Left lung (tissue), 10 donors: Measurements from ENCODE around the gene TOPAZ1. TPM values are rescaled to one million over a fixed set of nuclear protein-coding genes. Genes with fewer than 3 reads are reported as not detected.

Source experiments
- ATAC-seq: fragments of 200-7000 bp; cut with Tn5 transposase; one replicate; pipeline ENCODE4 v1.9.1; 2020; ENCODE audit warnings: moderate library complexity
- DNase-seq, 4 donors: peaks; one replicate each; pipeline ENCODE4 v3.0.0-alpha.2; 2013 to 2020
- H3K27ac ChIP-seq, 2 donors: fragments of 200-600 bp; sonication (generic) in 1 of 2; one replicate each; pipeline versions ENCODE4 v1.5.0 to v1.8.0; 2020 to 2021
- H3K27me3 ChIP-seq, 2 donors: fragments of 200-600 bp; sonication (generic) in 1 of 2; one replicate each; pipeline versions ENCODE4 v1.5.0 to v1.8.0; 2020 to 2021
- H3K36me3 ChIP-seq, 2 donors: fragments of 200-600 bp; sonication (generic) in 1 of 2; one replicate each; pipeline versions ENCODE4 v1.5.0 to v1.8.0; 2020 to 2021
- H3K4me1 ChIP-seq, 2 donors: fragments of 200-600 bp; one replicate each; pipeline ENCODE4 v1.8.0; 2021
- H3K4me3 ChIP-seq, 2 donors: fragments of 200-600 bp; sonication (generic) in 1 of 2; one replicate each; pipeline versions ENCODE4 v1.5.0 to v1.8.0; 2020 to 2021; ENCODE audit warnings: mild to moderate bottlenecking in 1 of 2
- H3K9me3 ChIP-seq, 2 donors: fragments of 200-600 bp; sonication (generic) in 1 of 2; one replicate each; pipeline versions ENCODE4 v1.5.0 to v1.8.0; 2020 to 2021
- CTCF ChIP-seq, 2 donors: fragments of 200-600 bp; sonication (generic) in 1 of 2; IDR thresholded peaks; one replicate each; pipeline versions ENCODE4 v1.5.0 to v1.8.0; 2021; ENCODE audit warnings: antibody characterized with exemption in 2 of 2
- intact Hi-C, 2 donors: fragments of 100-400 bp; cut with DNase I; formaldehyde crosslinking; loops; one replicate each; pipeline versions ENCODE4 v1.11.2 to v1.14.2; 2022
- polyA plus RNA-seq, 6 donors: library from polyadenylated mRNA; unstranded; fragments of 120-200 nt; gene quantifications; one replicate each; pipeline ENCODE4 v1.2.1, GENCODE V29; 2013; ENCODE audit not compliant: insufficient read length in 6 of 6
- total RNA-seq, 2 donors: library from RNA; stranded (reverse); fragmentation: NEBNext Ultra II Directional; extraction: Animal tissue kit (Norgen Biotek cat#: 25700); gene quantifications; one replicate each; pipeline ENCODE4 v1.2.1, GENCODE V29; 2021
- donor health status: DM: no; HTN: yes; CAD: no.
- donor health status: DM: no; HTN: no; CAD: no.

Gene TOPAZ1
- total and polyA plus RNA-seq, 8 donors = not detected

DNA sequence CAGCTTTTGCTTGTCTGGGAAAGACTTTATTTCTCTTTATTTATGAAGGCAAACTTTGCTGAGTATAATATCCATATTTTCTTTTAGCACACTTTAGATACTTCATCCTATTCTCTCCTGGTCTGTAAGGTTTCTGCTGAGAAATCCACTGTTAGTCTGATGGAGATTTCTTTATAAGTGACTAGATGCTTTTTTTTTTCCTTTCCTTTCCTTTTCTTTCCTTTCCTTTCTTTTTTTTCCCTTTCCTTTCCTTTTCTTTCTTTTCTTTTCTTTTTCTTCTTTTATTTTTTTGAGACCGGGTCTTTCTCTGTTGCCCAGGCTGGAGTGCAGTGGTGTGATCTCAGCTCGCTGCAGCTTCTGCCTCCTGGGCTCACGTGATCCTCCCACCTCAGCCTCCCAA lies 38.4 kb downstream of the TOPAZ1 start:
- Histone ChIP-seq H3K4me3 (no peak overlapping the region), H3K4me1 (no peaks in the 10 kb centered on the region), H3K27ac (no peak overlapping the region), H3K36me3 (no peaks in the 10 kb centered on the region), H3K27me3 (no peaks in the 10 kb centered on the region), H3K9me3 (peaks cover 0 to 2% of the 10 kb centered on the region in 2 donors)
- intact Hi-C loops = no loop called here
- DNase-seq (no peak), ATAC-seq (no peak)
- TF ChIP-seq CTCF (IDR thresholded peaks at IDR 0.05) = no peak

DNA sequence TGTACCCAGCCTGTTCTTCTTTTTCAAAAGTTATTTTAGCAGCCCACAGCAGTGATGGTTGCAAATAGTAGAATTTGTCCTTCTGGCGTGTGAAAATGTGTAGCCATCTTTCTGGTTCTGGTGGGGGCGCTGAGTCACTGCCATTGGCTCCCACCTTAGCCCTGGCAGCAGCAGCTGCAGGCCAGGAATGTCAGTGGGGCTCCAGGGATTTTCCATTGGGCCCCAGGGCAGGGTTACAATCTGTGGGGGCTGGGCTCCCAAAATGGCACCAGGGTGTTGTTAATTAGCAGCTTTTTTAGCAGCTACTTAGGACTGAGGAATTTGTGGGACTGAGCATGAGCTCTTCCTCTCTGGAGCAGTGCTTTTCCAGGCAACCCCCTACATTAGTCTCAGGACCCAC lies 38.9 kb downstream of the TOPAZ1 start:
- no peak for ATAC-seq
- no peak for TF ChIP-seq CTCF (IDR thresholded peaks at IDR 0.05)

GRCh38 chr3:44284949-44285348 lies 43.3 kb downstream of the TOPAZ1 start:
- Histone ChIP-seq H3K9me3 (no peaks in the 10 kb centered on the region), H3K27ac (no peak overlapping the region), H3K4me3 (no peak overlapping the region), H3K27me3 (no peaks in the 10 kb centered on the region), H3K4me1 (no peaks in the 10 kb centered on the region), H3K36me3 (no peaks in the 10 kb centered on the region)
- ATAC-seq = no peak
- DNase-seq = no peak
- TF ChIP-seq CTCF (IDR thresholded peaks at IDR 0.05) = no peak
- intact Hi-C loops = no loop called here

More for the DNA sequence above, 38.9 kb downstream of the TOPAZ1 start:
- no peak overlapping the region for H3K27ac ChIP-seq
- intact Hi-C loops = no loop called here
- H3K4me3 ChIP-seq = no peak overlapping the region
- H3K4me1 ChIP-seq = no peaks in the 10 kb centered on the region
- peaks cover 0 to 2% of the 10 kb centered on the region in 2 donors for H3K9me3 ChIP-seq
- H3K36me3 ChIP-seq = no peaks in the 10 kb centered on the region
- no peaks in the 10 kb centered on the region for H3K27me3 ChIP-seq
- no peak for DNase-seq

DNA sequence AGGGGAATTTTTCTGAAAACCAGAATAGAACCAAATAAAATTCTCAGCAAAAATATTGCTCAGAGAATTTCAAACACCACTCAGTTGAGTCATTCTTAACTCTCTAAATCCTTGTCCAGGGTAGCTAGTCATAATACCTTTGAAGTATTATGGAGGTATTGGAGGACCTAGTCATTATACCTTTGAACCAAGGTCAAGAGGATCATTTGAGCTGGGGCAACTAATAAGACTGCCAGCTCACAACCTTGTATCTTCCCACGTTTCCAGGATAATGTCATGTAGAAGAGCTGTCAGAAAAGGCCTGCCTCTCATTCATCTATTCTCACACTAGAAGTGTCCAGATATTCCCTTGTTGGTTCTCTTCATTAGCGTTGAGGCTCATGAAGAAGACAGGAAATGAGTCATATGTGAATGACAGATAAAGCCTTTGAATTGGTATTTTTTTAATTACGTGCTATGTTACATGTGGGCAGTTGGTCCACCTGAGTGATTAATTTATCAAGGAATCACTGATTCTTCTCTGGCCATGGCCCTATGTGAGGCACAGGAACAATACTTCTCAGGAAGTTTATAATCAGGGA lies 48.3 kb downstream of the TOPAZ1 start:
- no peak overlapping the region for H3K27ac ChIP-seq
- H3K36me3 ChIP-seq = no peaks in the 10 kb centered on the region
- DNase-seq (no peak), ATAC-seq (no peak)
- intact Hi-C loops = no loop called here
- no peak for TF ChIP-seq CTCF (IDR thresholded peaks at IDR 0.05)
- no peaks in the 10 kb centered on the region for H3K27me3 ChIP-seq
- H3K4me1 ChIP-seq = no peaks in the 10 kb centered on the region
- no peak overlapping the region for H3K4me3 ChIP-seq
- H3K9me3 ChIP-seq = no peaks in the 10 kb centered on the region

- intact Hi-C loops = no loop called here
- H3K27me3 ChIP-seq = no peaks in the 10 kb centered on the region
- no peaks in the 10 kb centered on the region for H3K9me3 ChIP-seq
- H3K4me3 ChIP-seq = no peak overlapping the region
- H3K36me3 ChIP-seq = no peaks in the 10 kb centered on the region
- ATAC-seq (no peak), DNase-seq (no peak)
- no peaks in the 10 kb centered on the region for H3K4me1 ChIP-seq
- H3K27ac ChIP-seq = no peak overlapping the region
- no peak for TF ChIP-seq CTCF (IDR thresholded peaks at IDR 0.05)
Measured at GRCh38 chr3:44292276-44292675, 50.6 kb downstream of the TOPAZ1 start.
